ENCODE data around the gene DHX36. TPM values are rescaled to one million over a fixed set of nuclear protein-coding genes. Genes with fewer than 3 reads are reported as not detected.

Gene DHX36, protein sequence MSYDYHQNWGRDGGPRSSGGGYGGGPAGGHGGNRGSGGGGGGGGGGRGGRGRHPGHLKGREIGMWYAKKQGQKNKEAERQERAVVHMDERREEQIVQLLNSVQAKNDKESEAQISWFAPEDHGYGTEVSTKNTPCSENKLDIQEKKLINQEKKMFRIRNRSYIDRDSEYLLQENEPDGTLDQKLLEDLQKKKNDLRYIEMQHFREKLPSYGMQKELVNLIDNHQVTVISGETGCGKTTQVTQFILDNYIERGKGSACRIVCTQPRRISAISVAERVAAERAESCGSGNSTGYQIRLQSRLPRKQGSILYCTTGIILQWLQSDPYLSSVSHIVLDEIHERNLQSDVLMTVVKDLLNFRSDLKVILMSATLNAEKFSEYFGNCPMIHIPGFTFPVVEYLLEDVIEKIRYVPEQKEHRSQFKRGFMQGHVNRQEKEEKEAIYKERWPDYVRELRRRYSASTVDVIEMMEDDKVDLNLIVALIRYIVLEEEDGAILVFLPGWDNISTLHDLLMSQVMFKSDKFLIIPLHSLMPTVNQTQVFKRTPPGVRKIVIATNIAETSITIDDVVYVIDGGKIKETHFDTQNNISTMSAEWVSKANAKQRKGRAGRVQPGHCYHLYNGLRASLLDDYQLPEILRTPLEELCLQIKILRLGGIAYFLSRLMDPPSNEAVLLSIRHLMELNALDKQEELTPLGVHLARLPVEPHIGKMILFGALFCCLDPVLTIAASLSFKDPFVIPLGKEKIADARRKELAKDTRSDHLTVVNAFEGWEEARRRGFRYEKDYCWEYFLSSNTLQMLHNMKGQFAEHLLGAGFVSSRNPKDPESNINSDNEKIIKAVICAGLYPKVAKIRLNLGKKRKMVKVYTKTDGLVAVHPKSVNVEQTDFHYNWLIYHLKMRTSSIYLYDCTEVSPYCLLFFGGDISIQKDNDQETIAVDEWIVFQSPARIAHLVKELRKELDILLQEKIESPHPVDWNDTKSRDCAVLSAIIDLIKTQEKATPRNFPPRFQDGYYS
- polyA plus RNA-seq, result 78.0 and 94.6 TPM in 2 replicates

DNA sequence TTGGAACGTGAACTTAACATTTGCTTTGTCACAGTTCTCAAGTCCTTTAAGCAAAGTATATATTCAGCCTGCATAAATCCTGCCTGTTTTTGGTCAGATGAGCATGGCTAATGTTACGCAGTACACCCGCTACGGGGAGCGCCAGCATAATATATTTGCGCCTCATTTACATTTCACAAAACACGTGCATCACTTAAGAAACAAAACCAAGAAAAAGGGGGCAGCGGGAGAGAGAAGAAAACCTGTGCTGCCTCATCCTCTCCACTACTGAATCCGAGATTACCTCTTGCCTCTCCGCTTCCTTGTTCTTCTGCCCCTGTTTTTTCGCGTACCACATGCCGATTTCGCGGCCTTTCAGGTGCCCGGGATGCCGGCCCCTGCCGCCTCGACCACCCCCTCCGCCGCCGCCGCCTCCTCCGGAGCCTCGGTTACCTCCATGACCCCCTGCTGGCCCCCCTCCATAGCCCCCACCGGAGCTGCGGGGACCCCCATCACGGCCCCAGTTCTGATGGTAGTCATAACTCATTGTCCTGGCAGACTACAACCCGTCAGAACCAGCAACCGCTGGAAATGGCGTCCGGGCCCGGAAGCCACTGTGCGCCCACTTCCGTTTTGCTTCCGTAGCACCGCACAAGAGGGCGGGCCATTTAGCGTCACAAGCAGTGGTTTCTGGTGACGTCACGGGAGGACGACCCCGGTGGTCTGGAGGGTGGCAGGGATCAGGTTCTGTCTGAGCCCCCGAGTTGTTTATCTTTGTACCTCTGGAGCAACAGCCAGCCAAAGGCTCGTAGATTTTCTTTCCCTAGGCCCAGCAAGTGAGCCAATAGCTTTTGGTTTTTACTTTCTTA is at the start of gene DHX36:
TSS of gene DHX36 (minus strand) at position 597 of the 848 bp plus-strand sequence. CDS start at position 526, 71 bp downstream.

Other genes with a start within 250 kb of the DHX36 start
- 6.3 and 10.9 TPM in 2 replicates for gene ARHGEF26, start 203.1 kb downstream of the DHX36 start, polyA plus RNA-seq
- not detected in 2 replicates for gene GPR149, start 105.7 kb upstream of the DHX36 start, polyA plus RNA-seq